Measurements from ENCODE around the gene MC3R. TPM values are rescaled to one million over a fixed set of nuclear protein-coding genes. Genes with fewer than 3 reads are reported as not detected.

Gene MC3R
- total RNA-seq, 5 donors from 2014 or later (not counting 1 experiment from before 2014, with no cell fraction given) = not detected

Other genes starting within 250 kb of the MC3R start
- not detected for gene CBLN4, start 243.2 kb upstream of the MC3R start, total RNA-seq
- 10 to 100 TPM; 17.2 to 23.9 (median 20.4) TPM for gene FAM210B, start 110.2 kb downstream of the MC3R start, total RNA-seq
- gene AURKA, start 143.5 kb downstream of the MC3R start, total RNA-seq = 1 to 10 TPM; 1.3 to 2.3 (median 2.0) TPM
- gene CSTF1, start 143.9 kb downstream of the MC3R start, total RNA-seq = 10 to 100 TPM; 17.3 to 47.7 (median 41.9) TPM
- 10 to 100 TPM in 3 of 5 donors, 1 to 10 TPM in 2; 8.0 to 13.8 (median 11.2) TPM for gene CASS4, start 163.5 kb downstream of the MC3R start, total RNA-seq
- gene RTF2, start 219.9 kb downstream of the MC3R start, total RNA-seq = 10 to 100 TPM; 55.8 to 69.7 (median 64.8) TPM

Measured in T-cell (primary cell).